Measurements from ENCODE around the gene PGBD4. TPM values are rescaled to one million over a fixed set of nuclear protein-coding genes. Genes with fewer than 3 reads are reported as not detected.
A peak's percentile ranks its signal among the peaks of the same experiment; 100 is the strongest.

The PGBD4 gene
- total RNA-seq, 2 donors from 2014 or later, result 0.68 to 0.93 TPM

GRCh38 chr15:34147371-34148140 lies 45.7 kb downstream of the PGBD4 start:
- H3K27me3 ChIP-seq (ENCODE audit: control insufficient read depth, insufficient read depth, low read length, poor library complexity, severe bottlenecking), result no peaks in the 10 kb centered on the region
- no peak overlapping the region for H3K9ac ChIP-seq (ENCODE audit: extremely low read depth, low read length, poor library complexity, severe bottlenecking)
- WGBS, 2 experiments (ENCODE audit: insufficient coverage in 1 of 2, insufficient read length in 1 of 2), result 67 to 83% methylated on average over 3 to 6 of the region's 6 CpGs
- H3K4me1 ChIP-seq (ENCODE audit: control insufficient read depth, insufficient read depth, low read length), result no peaks in the 10 kb centered on the region
- no peaks in the 10 kb centered on the region for H3K4me1 Mint-ChIP-seq
- H3K27ac ChIP-seq (ENCODE audit: low read depth, low read length), result no peak overlapping the region
- no peak for TF ChIP-seq CTCF (conservative IDR thresholded peaks at IDR 0.05)
- H3K27ac Mint-ChIP-seq, result no peak overlapping the region
- H3K4me3 ChIP-seq (ENCODE audit: low read length), result no peak overlapping the region
- DNase-seq, result no peak
- peaks cover 68% of the 10 kb centered on the region for H3K36me3 ChIP-seq (ENCODE audit: control insufficient read depth, insufficient read depth, low read length)
- peaks cover 63% of the 10 kb centered on the region for H3K36me3 Mint-ChIP-seq (ENCODE audit: low read depth)
- no peaks in the 10 kb centered on the region for H3K9me3 ChIP-seq (ENCODE audit: control insufficient read depth, low read length)
- no peaks in the 10 kb centered on the region for H3K27me3 Mint-ChIP-seq (ENCODE audit: insufficient read depth)
- H3K4me3 Mint-ChIP-seq, result no peak overlapping the region
- H3K9me3 Mint-ChIP-seq, result no peaks in the 10 kb centered on the region

GRCh38 chr15:34154725-34155204 lies 52.9 kb downstream of the PGBD4 start:
- Histone ChIP-seq H3K9ac (ENCODE audit: extremely low read depth, low read length, poor library complexity, severe bottlenecking) (no peak overlapping the region), H3K27ac (ENCODE audit: low read depth, low read length) (no peak overlapping the region), H3K4me1 (ENCODE audit: control insufficient read depth, insufficient read depth, low read length) (no peaks in the 10 kb centered on the region), H3K27me3 (ENCODE audit: control insufficient read depth, insufficient read depth, low read length, poor library complexity, severe bottlenecking) (no peaks in the 10 kb centered on the region), H3K36me3 (ENCODE audit: control insufficient read depth, insufficient read depth, low read length) (peaks cover 80% of the 10 kb centered on the region), H3K4me3 (ENCODE audit: low read length) (peak overlapping the region; percentile 53), H3K9me3 (ENCODE audit: control insufficient read depth, low read length) (peaks cover 45% of the 10 kb centered on the region)
- DNase-seq, result peak; percentile 86
- WGBS, 2 experiments (ENCODE audit: insufficient coverage in 1 of 2, insufficient read length in 1 of 2), result 90 to 100% methylated on average over 1 to 7 of the region's 7 CpGs
- Mint-ChIP-seq H3K27me3 (ENCODE audit: insufficient read depth) (no peaks in the 10 kb centered on the region), H3K36me3 (ENCODE audit: low read depth) (peaks cover 84% of the 10 kb centered on the region), H3K9me3 (peaks cover 27% of the 10 kb centered on the region), H3K4me1 (no peaks in the 10 kb centered on the region), H3K4me3 (no peak overlapping the region), H3K27ac (no peak overlapping the region)
- no peak for TF ChIP-seq CTCF (conservative IDR thresholded peaks at IDR 0.05)

- Histone ChIP-seq H3K36me3 (ENCODE audit: control insufficient read depth, insufficient read depth, low read length) (peaks cover 84% of the 10 kb centered on the region), H3K27me3 (ENCODE audit: control insufficient read depth, insufficient read depth, low read length, poor library complexity, severe bottlenecking) (no peaks in the 10 kb centered on the region), H3K4me3 (ENCODE audit: low read length) (peak overlapping the region; percentile 53), H3K27ac (ENCODE audit: low read depth, low read length) (no peak overlapping the region), H3K9me3 (ENCODE audit: control insufficient read depth, low read length) (peaks cover 56% of the 10 kb centered on the region), H3K9ac (ENCODE audit: extremely low read depth, low read length, poor library complexity, severe bottlenecking) (no peak overlapping the region), H3K4me1 (ENCODE audit: control insufficient read depth, insufficient read depth, low read length) (no peaks in the 10 kb centered on the region)
- H3K36me3 Mint-ChIP-seq (ENCODE audit: low read depth), result peaks cover 84% of the 10 kb centered on the region
- no peak overlapping the region for H3K27ac Mint-ChIP-seq
- no peaks in the 10 kb centered on the region for H3K4me1 Mint-ChIP-seq
- H3K27me3 Mint-ChIP-seq (ENCODE audit: insufficient read depth), result no peaks in the 10 kb centered on the region
- peaks cover 38% of the 10 kb centered on the region for H3K9me3 Mint-ChIP-seq
- no peak overlapping the region for H3K4me3 Mint-ChIP-seq
- no peak for DNase-seq
- 95 to 100% methylated on average over 4 to 7 of the region's 7 CpGs for WGBS, 2 experiments (ENCODE audit: insufficient coverage in 1 of 2, insufficient read length in 1 of 2)
- no peak for TF ChIP-seq CTCF (conservative IDR thresholded peaks at IDR 0.05)
Measured at GRCh38 chr15:34155859-34156258, 54.0 kb downstream of the PGBD4 start.

Other genes starting within 250 kb of the PGBD4 start
- not detected for gene CHRM5, start 133.6 kb upstream of the PGBD4 start, total RNA-seq
- gene AVEN, start 62.9 kb upstream of the PGBD4 start, total RNA-seq, result 10 to 100 TPM; 18.9 to 20.7 TPM
- gene EMC7, start 221 bp upstream of the PGBD4 start, total RNA-seq, result 10 to 100 TPM; 36.7 to 44.5 TPM
- 10 to 100 TPM; 54.3 to 71.8 TPM for gene KATNBL1, start 108.0 kb downstream of the PGBD4 start, total RNA-seq
- gene EMC4, start 122.9 kb downstream of the PGBD4 start, total RNA-seq, result 10 to 100 TPM; 90.3 to 94.5 TPM
- 10 to 100 TPM; 18.2 to 23.3 TPM for gene SLC12A6, start 235.7 kb downstream of the PGBD4 start, total RNA-seq
- 100 to 1,000 TPM; 193 to 207 TPM for gene NOP10, start 241.1 kb downstream of the PGBD4 start, total RNA-seq
- gene NUTM1, start 241.2 kb downstream of the PGBD4 start, total RNA-seq, result under 1 TPM in 1 of 2 donors, not detected in 1; 0.09 TPM